GM19239 (cell line): Measurements from ENCODE around the gene ACMSD.
"Not testable (repeated sequence)": the region's sequence is repeated elsewhere in the genome, so short reads cannot be mapped to it uniquely, and the experiment has no call there.

Source experiments
- DNase-seq: peaks from one replicate; pipeline ENCODE4 v3.0.0; 2011; ENCODE audit warnings: low spot score; ENCODE audit not compliant: insufficient read length
- FAIRE-seq: peaks from 2 replicates; lab custom pipeline; 2011; peaks lifted over from hg19 to GRCh38; lab: Jason Lieb, UNC

Gene ACMSD

GRCh38 chr2:134838143-134838620, at the start of gene ACMSD:
ACMSD (plus strand) TSS chr2:134838616; CDS start chr2:134838683, 67 bp downstream.
- DNase-seq, result no peak
- FAIRE-seq, result no peak

DNA sequence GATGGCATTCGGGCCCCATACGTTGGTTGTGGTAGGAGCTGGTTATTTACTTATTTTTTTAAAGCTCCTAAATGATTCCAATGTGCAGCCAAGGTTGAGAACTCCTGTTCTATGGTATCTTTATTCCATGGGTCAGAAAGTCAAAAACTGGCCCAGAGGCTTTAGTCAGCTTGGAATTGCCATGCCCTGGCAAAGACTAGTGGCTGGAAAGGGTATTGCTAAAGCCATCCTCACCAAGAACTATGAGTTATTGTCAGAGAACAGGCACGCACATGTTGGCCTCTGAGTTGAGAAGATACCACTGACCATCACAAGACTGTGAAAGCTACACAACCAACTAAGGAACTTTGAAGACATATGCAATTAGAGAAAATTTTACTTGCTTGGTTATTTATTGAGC, 47.9 kb upstream of the ACMSD start:
- FAIRE-seq (no peak), DNase-seq (no peak)

GRCh38 chr2:134791616-134792015, 46.8 kb upstream of the ACMSD start:
- FAIRE-seq (no peak), DNase-seq (no peak)

DNA sequence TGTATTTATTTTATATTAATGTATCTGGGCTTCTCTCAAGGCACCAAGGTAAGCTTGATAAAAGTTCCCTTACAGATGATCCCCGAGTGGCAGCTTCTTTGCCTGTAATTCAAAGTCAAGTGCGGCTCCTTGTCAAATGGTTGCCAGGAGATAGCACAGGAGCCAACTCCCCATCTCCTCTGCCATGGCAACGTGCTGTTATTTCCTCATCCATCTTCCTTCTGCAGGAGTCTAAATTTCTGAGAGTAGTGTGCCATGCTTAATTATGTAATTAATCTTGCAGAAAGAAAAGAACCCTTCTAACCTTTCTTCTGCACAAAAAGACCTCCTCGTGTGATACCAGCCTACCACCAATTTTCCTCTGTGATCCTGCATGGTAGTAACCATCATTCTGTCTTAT, 46.2 kb upstream of the ACMSD start:
- no peak for FAIRE-seq
- no peak for DNase-seq

GRCh38 chr2:134795765-134796164, 42.7 kb upstream of the ACMSD start:
- FAIRE-seq, result no peak
- DNase-seq, result no peak

DNA sequence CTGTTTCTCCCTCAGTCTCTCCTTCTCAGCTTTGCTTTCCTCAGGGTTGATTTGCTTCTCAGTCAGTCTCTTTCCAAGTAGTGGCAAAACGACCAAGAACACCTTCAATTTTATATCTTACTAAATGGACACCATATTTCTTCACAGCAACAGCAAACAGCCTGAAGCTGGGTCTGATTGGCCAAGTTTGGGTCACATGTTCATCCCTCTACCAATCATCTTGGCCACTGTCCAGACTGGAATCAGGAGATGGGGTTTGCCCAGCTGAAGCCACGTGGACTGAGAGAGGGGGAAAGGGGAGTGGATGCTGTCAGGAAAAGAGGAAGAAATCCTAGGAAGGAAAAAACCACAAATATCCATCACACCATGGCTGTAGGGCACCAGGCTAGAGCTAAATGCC, 42.0 kb upstream of the ACMSD start:
- FAIRE-seq, result no peak
- no peak for DNase-seq

GRCh38 chr2:134799936-134800335, 38.5 kb upstream of the ACMSD start:
- no peak for FAIRE-seq
- no peak for DNase-seq

DNA sequence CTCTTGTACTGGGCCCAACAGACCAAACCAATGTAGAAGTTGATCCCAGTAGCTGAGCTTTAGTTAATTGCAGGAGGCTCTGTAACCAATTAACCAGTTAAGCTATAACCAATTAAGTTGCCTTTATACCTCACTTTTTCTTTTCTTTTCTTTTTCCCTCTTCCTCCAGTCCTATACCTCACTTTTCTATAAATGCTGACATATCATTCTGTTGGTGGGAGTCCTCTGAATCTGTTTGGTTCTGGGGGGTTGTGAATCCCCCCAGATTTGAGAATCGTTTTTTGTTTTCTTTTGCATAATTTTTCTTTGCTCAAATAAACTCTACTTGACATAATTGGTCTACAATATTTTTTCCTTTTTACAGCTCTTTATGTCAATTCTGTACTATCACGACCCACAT, 38.1 kb upstream of the ACMSD start:
- FAIRE-seq, result no peak
- DNase-seq, result no peak

- not testable (repeated sequence) for DNase-seq, FAIRE-seq
Measured at GRCh38 chr2:134803609-134804405, 34.6 kb upstream of the ACMSD start.

- DNase-seq, result no peak
- no peak for FAIRE-seq
Measured at GRCh38 chr2:134815741-134816140, 22.7 kb upstream of the ACMSD start.

- FAIRE-seq, result no peak
- no peak for DNase-seq
Measured at GRCh38 chr2:134818321-134818720, 20.1 kb upstream of the ACMSD start.

- no peak for FAIRE-seq
Measured at GRCh38 chr2:134819334-134819733, 19.1 kb upstream of the ACMSD start.

DNA sequence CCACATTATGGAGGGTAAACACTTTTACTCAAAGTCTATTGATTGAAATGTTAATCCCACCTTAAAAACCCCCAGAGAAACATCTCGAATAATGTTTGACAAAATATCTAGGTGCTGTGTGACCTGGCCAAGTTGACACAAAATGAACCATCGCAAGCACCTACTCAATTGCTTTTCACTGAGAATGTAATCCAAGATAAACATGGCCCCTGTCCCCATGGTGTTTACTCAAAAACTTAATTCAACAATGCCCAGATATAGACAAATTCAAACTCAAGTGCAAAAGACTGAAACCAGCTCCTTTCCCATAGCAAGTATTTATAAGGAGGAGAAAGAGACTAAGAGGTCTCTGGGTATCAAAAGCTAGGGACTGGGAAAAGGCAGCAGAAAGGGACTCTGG, 15.0 kb upstream of the ACMSD start:
- no peak for FAIRE-seq

More at GRCh38 chr2:134819334-134819733, 19.1 kb upstream of the ACMSD start:
- DNase-seq, result no peak

DNA sequence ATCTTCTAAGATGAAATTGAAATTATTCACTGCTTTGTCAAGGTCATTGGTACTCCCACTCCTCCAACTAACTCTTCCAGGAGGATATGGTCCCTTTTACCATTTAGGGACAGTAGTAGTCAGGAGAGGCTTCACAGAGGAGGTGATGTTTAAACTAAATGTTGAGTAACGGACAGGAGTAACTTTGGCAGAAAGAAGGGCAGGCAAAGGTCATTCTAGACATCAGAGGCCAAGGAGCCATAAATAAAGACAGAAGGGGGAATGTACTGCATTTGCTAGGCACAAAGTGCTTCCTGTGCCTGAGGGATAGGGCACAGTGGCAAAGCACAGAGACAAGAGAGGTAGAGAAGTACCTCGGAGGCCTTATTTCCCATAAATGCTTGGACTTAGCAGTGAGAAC, 14.6 kb upstream of the ACMSD start:
- DNase-seq, result no peak

More for the DNA sequence above, 15.0 kb upstream of the ACMSD start:
- DNase-seq, result no peak

GRCh38 chr2:134825716-134826115, 12.7 kb upstream of the ACMSD start:
- not testable (repeated sequence) for FAIRE-seq, DNase-seq

More for the DNA sequence above, 14.6 kb upstream of the ACMSD start:
- FAIRE-seq, result no peak

DNA sequence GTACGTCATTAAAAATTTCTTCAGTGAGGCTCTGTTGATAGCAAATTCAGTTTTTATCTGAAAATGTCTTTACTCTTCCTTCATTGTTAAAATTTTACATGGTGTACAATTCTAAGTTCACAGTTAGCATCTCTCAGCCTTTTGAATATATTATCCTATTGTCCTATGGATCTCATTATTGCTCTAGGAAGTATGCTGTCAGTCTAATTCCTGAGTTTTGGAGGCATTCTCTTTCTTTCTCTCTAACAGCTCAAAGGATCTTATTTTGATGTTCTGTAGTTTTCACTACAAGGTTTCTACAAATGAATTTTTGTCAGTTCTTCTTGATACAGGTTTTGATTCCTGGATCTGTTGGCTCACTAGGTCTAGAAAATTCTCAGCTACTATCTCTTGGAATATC, 2.9 kb upstream of the ACMSD start:
- DNase-seq (no peak), FAIRE-seq (no peak)

DNA sequence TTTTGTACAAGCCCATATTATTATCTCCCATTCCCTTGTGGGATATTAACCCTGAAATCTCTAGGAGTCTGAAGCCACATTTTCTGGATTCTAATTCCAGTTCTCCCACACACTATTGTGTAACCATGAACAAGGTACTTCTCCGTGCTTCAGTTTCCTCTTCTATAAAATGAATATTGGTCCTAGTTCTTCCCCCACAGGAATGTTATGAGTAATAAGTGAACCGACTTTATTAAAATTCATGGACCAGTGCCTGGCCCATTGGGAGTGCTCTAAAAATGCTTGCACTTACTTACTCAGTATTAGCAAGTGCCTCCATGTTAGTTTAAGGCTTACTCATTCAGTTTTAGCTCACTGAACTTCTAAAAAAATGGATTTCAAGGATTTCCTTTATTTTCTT, 1.4 kb upstream of the ACMSD start:
- FAIRE-seq (no peak), DNase-seq (no peak)

- peak; percentile 4 for FAIRE-seq
- no peak for DNase-seq
Measured at GRCh38 chr2:134839649-134840048, 1.2 kb downstream of the ACMSD start.

DNA sequence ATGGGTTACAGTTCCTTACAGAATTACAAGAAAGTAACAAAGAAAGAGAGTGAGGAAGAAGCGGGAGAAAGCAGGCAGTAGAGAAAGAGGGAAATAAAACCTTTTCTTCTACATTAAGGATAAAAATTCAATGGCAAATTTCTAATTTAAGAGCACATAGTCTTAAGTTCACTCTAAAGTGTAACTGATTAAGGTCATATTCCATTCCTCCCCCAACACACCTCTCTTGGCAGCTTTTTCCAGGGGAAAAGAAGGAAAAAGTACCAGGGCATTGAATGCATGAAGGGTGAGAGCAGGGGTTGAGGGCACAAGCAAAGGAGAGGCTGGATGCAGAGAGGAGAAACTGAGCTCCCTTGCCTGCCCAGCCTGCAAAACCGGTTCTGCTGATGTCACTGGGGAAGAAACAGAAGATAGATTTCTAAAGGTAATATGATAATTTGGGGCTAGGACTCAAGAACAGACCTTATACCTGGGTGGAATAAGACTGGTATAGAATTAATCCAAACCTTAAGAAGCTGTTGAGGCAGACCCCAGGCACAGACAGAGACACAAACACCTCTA, 4.6 kb downstream of the ACMSD start:
- FAIRE-seq (no peak), DNase-seq (no peak)

GRCh38 chr2:134843968-134844367, 5.6 kb downstream of the ACMSD start:
- no peak for FAIRE-seq
- no peak for DNase-seq

DNA sequence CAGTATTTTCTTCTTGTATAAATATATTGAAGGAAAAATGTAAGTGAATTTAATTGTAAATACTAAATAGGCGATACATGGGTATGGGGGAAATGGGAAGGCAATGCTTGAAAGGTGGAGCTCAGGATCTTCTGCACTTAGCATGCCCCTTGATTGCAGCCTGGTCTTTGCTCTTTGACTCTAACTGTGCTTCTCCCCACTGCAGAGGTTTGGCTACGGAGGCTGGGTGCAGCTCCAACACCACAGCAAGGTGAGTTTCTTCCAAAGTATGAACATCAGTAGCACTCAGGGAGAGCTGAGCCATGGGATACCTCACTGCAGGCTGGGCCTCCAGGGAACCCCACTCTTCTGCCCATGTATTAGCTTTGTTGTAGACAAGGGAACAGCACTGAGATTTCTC, 6.6 kb downstream of the ACMSD start:
- DNase-seq, result no peak
- FAIRE-seq, result no peak

GRCh38 chr2:134845719-134846118, 7.3 kb downstream of the ACMSD start:
- no peak for DNase-seq
- FAIRE-seq, result no peak
